ENCODE results near the gene APOC3.
"Not testable (repeated sequence)": the region's sequence is repeated elsewhere in the genome, so short reads cannot be mapped to it uniquely, and the experiment has no call there.

Gene APOC3

DNA sequence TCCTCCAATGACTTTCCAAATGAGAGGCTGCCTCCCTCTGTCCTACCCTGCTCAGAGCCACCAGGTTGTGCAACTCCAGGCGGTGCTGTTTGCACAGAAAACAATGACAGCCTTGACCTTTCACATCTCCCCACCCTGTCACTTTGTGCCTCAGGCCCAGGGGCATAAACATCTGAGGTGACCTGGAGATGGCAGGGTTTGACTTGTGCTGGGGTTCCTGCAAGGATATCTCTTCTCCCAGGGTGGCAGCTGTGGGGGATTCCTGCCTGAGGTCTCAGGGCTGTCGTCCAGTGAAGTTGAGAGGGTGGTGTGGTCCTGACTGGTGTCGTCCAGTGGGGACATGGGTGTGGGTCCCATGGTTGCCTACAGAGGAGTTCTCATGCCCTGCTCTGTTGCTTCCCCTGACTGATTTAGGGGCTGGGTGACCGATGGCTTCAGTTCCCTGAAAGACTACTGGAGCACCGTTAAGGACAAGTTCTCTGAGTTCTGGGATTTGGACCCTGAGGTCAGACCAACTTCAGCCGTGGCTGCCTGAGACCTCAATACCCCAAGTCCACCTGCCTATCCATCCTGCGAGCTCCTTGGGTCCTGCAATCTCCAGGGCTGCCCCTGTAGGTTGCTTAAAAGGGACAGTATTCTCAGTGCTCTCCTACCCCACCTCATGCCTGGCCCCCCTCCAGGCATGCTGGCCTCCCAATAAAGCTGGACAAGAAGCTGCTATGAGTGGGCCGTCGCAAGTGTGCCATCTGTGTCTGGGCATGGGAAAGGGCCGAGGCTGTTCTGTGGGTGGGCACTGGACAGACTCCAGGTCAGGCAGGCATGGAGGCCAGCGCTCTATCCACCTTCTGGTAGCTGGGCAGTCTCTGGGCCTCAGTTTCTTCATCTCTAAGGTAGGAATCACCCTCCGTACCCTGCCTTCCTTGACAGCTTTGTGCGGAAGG, 2.9 kb downstream of the APOC3 start:
- no peak for DNase-seq

- no peak for DNase-seq
Observed at GRCh38 chr11:116833491-116833815, 3.7 kb downstream of the APOC3 start.

DNA sequence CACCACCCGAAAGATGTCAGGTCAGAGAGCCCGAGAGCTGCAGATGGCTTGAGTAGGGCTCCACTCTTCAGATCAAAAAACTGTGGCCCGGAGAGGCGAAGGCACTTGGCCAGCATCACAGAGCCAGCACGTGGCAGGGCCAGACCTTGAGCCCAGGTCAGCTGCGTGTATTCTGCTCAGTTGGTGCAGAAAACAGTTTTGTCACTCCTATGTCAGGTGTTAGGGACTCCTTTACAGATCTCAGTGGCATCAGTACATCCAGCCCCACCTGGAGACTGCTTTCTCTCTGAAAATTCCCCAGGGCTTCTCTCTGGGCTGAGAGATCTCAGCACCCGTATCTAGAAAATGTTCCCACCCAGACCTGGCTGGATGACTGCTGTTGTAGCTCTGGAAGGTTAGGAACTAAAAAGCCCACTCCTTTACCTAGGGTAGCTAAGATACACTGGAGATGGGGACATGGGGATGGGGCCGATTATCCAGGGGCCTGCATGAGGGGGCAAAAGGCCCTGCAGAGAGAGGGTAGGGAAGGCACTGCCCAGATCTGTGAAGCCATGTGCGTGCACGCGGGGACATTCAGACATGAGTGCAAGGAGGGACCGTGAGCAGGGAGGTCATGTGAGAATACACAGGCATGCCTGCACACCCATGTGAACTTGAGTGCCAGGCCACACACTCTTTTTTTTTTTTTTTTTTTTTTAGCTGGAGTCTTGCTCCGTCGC, 4.3 kb downstream of the APOC3 start:
- no peak for DNase-seq

- DNase-seq, result not testable (repeated sequence)
Observed at GRCh38 chr11:116834535-116835041, 4.9 kb downstream of the APOC3 start.

GRCh38 chr11:116835042-116835772, 5.5 kb downstream of the APOC3 start:
- no peak for DNase-seq

- peak; percentile 72 for DNase-seq
Observed at GRCh38 chr11:116835791-116836631, 6.3 kb downstream of the APOC3 start.

- no peak for DNase-seq
Observed at GRCh38 chr11:116836632-116836991, 6.9 kb downstream of the APOC3 start.

DNA sequence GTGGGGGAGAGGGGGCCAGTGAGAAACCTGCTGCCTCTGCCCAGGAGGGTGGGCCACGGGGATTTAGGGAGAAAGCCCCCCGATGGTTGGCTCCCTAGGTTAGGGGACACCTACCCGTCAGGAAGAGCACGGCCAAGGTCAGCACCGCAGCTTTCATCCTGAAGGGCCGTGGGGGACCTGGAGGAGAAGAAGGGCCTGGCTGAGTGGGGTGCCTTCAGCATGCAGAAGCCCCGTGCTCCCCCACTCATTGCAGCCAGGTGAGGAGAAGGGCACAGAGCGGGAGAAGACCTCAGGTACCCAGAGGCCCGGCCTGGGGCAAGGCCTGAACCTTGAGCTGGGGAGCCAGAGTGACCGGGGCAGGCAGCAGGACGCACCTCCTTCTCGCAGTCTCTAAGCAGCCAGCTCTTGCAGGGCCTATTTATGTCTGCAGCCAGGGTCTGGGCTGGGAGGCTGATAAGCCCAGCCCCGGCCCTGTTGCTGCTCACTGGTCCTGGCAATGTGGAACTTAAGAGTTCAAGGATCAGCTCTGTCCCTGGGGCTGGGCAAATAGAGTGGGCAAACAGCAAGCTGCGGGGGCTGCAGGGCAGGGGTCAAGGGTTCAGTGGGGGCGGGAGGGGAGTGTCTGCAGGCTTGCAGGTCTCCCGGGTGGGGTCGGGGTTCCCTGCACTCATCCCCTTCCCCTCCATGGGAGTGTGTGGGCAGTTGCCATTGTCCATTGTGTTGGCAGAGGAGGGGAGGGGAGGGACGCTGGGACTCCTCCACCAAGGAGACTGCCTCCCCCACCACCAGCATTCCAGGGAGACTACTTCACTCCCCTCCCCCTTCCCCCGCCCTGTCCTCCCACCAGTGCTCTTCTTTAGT, 7.8 kb downstream of the APOC3 start, which contains the start of gene APOA1:
TSS of gene APOA1 (minus strand) at position 392 of the 861 bp plus-strand sequence. CDS start at position 157, 235 bp downstream.
- no peak for DNase-seq

GRCh38 chr11:116838321-116839084, 8.8 kb downstream of the APOC3 start:
- no peak for DNase-seq

DNA sequence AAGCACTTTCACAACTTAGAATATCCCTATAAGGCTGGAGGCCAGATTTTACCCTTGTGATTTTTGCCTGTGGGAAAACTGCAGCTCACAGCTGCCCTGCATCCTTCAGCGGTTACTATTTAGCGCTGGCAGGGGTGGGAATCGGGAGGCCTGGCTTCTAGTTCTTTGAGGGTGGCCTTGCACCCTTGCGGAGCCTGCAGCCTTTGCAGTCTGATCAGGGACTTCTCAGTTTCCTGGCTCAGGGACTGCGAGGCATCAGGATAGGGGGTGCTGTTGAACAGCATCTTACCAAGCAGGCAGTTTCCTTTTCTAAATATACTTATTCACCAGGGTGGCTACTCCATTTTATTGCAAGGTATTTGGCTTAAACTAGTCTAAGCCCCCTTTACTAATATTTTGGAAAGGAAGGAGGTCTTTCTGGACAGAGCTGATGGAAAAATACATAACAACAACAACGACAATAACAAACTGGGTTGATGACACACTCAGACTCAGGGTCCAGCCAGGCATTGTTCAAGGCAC, 10.6 kb downstream of the APOC3 start:
- no peak for DNase-seq

DNA sequence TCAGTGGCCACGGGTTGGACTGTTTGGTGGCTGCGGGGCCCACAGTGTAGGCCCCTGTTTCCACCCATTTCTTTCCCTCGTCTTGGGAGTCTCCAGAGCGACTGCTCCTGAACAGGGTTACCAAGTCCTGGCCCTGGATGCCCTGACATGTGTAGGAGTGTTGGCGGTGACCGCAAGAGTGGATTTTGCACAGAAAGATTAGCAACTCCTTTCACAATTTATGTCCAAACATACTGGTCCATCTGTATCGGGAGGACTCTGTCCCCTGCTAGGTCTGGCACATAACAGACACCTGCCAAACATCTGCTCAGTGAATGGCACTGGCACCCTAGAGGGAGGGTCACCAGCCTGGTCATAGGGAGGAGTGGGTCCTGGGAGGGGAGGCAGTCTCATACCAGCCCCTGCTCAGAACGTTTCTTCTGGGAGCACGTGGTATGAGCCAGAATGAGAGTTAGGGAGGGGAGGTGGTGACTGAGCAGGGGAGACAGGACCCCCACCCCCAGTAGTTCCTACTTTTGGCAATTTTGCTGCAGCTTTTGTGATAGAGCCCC, 11.1 kb downstream of the APOC3 start:
- no peak for DNase-seq

- DNase-seq, result no peak
Observed at GRCh38 chr11:116842117-116842516, 12.4 kb downstream of the APOC3 start.

DNA sequence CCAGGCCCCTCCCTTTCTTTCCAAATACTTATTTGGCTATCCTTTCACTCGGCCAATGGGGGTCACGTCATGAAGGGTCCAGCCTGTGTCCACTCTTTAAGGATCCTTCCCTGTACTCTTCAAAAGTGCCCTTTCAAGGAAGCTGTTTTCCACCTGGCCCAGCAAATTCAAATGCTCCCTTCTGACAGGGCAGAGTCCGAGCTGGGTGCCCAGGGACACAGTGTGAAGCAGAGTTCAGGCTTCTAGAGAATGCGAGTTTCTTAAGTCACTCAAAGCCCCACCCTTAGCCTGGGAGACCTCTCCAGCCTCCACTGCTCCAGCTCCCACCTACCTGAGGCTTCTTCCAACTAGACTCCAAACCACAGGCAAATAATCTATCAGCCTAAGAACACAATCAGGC, 13.2 kb downstream of the APOC3 start:
- no peak for DNase-seq

DNA sequence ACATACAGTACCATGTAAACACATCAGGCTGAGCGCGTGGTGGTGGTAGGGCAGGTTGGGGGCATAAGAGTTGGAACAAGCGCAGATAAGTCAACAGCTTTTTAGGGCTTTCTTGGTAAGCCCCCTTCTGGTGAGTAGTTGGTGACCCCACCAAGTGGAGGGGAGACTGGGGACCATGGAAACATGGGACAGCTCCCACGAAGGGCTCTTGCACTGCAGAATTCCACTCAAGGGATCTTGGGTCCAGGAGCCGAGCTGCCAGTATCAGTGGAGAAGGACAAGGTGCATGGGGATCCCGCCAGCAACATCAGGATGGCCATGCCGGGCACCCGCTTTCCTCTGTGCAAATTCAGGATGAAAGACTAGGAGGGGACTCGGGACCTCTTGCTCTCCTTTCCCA, 14.0 kb downstream of the APOC3 start:
- no peak for DNase-seq

DNA sequence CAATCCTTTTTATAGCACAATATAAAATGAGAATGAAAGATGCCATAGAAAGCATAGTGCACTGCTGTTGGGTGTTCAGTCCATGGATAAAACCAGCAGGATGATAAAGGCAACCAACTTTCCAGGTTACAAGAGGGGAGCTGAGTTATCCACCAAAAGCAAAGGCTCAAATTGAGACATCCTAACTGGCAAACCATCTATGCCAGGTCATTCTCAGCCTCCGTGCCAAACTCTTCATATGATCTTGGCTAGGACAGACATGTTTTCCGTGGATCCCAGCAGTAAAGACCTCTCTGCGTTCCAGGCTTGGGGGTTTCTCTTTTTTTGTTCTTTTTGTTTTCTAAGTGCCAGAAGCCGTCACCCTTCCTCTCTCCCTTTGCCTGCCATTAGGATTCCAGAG, 15.0 kb downstream of the APOC3 start:
- no peak for DNase-seq

- DNase-seq, result no peak
Observed at GRCh38 chr11:116847612-116848011, 17.9 kb downstream of the APOC3 start.

GRCh38 chr11:116849060-116849459, 19.4 kb downstream of the APOC3 start:
- DNase-seq, result no peak

- no peak for DNase-seq
Observed at GRCh38 chr11:116849486-116849885, 19.8 kb downstream of the APOC3 start.

DNA sequence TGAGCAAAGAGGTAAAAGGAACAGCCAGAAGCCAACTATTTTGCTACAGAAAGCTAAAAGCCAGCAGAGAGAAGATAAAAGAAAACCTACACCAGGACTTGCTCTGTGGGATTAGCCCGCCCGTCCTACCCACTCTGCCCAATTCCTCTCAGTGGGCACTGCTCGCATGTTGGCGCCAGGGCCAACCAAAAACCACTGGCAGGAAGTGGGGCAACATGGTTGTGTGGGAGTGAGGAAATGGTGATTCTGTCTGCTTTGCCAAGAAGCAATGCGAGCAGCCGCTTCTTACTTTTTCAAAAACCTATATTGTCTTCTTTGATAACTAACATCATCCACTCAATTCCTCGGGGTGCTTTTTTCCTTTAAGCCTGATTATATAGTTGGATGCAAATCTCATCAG, 21.9 kb downstream of the APOC3 start:
- DNase-seq, result peak; percentile 27

Data from activated effector memory CD4-positive, alpha-beta T cell treated with Interleukin-2 at 50 U/mL for 16 hours (primary cell).